Testis (tissue), 2 donors: Measurements from ENCODE around the gene EIF4B.
"Not testable (repeated sequence)": the region's sequence is repeated elsewhere in the genome, so short reads cannot be mapped to it uniquely, and the experiment has no call there.

Source experiments
- CTCF ChIP-seq, 3 experiments: fragments of 450-650 bp in 2 of 3; fragments of 200-600 bp in 1 of 3; sonication (generic) in 1 of 3; IDR thresholded peaks; one replicate each; pipeline ENCODE4 v1.5.1; 2016 to 2019; ENCODE audit warnings: antibody characterized with exemption in 3 of 3, mild to moderate bottlenecking in 2 of 3, moderate library complexity in 1 of 3
- POLR2A ChIP-seq: fragments of 450-650 bp; IDR thresholded peaks from one replicate; pipeline ENCODE4 v1.6.1; 2017; ENCODE audit warnings: antibody characterized with exemption, mild to moderate bottlenecking, moderate library complexity

- not testable (repeated sequence) for TF ChIP-seq CTCF (IDR thresholded peaks at IDR 0.05); POLR2A
These were observed 2.5 kb downstream of the EIF4B start for GRCh38 chr12:53008760-53009159.
